Measurements from ENCODE around the gene RABAC1. TPM values are rescaled to one million over a fixed set of nuclear protein-coding genes. Genes with fewer than 3 reads are reported as not detected.
"Not testable (repeated sequence)": the region's sequence is repeated elsewhere in the genome, so short reads cannot be mapped to it uniquely, and the experiment has no call there.

The RABAC1 gene
- polyA plus RNA-seq, 1 experiment = 149 TPM

DNA sequence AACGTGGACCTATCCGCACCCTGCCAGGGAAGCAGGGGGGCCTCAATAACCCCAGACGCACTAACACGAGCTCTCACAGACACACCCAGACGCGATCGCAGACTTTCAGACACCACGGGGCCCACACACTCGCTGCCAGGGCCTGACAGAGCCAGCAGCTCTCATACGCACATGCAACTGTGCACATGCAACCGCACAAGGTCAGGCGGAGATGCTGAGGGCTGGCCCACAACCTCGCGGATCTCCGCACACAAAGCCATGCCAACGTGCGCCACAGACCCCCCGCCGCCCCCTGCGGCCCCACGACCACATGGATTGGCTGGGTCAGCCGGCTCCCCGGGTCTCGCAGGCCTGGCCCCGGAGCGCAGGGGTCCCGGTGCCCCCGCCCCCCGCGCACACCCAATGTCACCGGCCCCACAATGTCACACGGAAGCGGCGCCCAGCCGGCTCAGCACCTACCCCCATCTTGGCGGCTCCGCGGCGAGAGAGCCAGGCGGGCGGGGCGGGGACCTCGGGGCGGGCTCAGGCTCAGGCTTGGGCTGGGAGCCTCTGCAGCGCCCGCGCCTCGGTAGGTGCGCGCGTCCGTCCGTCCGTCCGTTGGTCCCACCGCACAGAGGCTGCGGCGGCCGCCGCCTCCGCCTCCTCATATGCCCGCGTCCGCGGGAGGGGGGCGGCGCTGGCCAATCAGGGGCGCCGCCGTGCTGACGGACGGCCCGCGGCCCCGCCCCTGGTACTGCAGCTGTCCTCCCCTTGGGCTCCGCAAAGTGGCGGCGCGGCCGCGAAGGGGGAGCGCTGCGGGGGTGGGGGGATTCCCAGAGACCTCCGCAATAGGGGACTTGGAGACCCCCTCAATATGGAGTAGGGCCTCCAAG lies 34.7 kb upstream of the RABAC1 start, which contains the start of gene ATP1A3:
TSS of gene ATP1A3 (minus strand) at position 619 of the 872 bp plus-strand sequence. CDS start at position 465, 154 bp downstream.
- no peak within 1 kb of the TSS for H3K27ac ChIP-seq (ENCODE audit: low read depth, low read length)
- TF ChIP-seq, protein P1, sequence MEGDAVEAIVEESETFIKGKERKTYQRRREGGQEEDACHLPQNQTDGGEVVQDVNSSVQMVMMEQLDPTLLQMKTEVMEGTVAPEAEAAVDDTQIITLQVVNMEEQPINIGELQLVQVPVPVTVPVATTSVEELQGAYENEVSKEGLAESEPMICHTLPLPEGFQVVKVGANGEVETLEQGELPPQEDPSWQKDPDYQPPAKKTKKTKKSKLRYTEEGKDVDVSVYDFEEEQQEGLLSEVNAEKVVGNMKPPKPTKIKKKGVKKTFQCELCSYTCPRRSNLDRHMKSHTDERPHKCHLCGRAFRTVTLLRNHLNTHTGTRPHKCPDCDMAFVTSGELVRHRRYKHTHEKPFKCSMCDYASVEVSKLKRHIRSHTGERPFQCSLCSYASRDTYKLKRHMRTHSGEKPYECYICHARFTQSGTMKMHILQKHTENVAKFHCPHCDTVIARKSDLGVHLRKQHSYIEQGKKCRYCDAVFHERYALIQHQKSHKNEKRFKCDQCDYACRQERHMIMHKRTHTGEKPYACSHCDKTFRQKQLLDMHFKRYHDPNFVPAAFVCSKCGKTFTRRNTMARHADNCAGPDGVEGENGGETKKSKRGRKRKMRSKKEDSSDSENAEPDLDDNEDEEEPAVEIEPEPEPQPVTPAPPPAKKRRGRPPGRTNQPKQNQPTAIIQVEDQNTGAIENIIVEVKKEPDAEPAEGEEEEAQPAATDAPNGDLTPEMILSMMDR (IDR thresholded peaks at IDR 0.05; ENCODE audit: low read depth, low read length) = no peak
- peak within 1 kb of the TSS; percentile 22; the same call in 1 of the 2 replicates for H3K4me3 ChIP-seq (ENCODE audit: low read depth, low read length)
- peaks cover 25% of the 10 kb centered on the region for H3K27me3 ChIP-seq (ENCODE audit: control insufficient read depth, insufficient read depth, low read length)
- POLR2A ChIA-PET = no interaction called here
- no peaks in the 10 kb centered on the region for H3K9me3 ChIP-seq (ENCODE audit: control insufficient read depth, insufficient read depth, low read length)
- CTCF ChIA-PET = no interaction called here
- no peak for DNase-seq (ENCODE audit: low read depth, low spot score)

- DNase-seq (ENCODE audit: low read depth, low spot score); H3K4me3 ChIP-seq (ENCODE audit: low read depth, low read length); POLR2A ChIA-PET; H3K27ac ChIP-seq (ENCODE audit: low read depth, low read length); H3K9me3 ChIP-seq (ENCODE audit: control insufficient read depth, insufficient read depth, low read length): not testable (repeated sequence)
- H3K27me3 ChIP-seq (ENCODE audit: control insufficient read depth, insufficient read depth, low read length) = peaks cover 19% of the 10 kb centered on the region
- CTCF ChIA-PET = interaction anchor here (1.6 kb wide), 1 partner anchor 43 kb away, joined by 5 read pairs; no protein-coding TSS in a partner anchor
Measured at GRCh38 chr19:41991925-41992569, 32.9 kb upstream of the RABAC1 start.

- H3K27me3 ChIP-seq (ENCODE audit: control insufficient read depth, insufficient read depth, low read length) = peaks cover 17% of the 10 kb centered on the region
- POLR2A ChIA-PET = no interaction called here
- TF ChIP-seq, protein P1 (IDR thresholded peaks at IDR 0.05; ENCODE audit: low read depth, low read length) = no peak
- CTCF ChIA-PET = interaction anchor here (1.6 kb wide), 1 partner anchor 44 kb away, joined by 5 read pairs; no protein-coding TSS in a partner anchor
- no peak overlapping the region for H3K4me3 ChIP-seq (ENCODE audit: low read depth, low read length)
- DNase-seq (ENCODE audit: low read depth, low spot score) = no peak
- H3K27ac ChIP-seq (ENCODE audit: low read depth, low read length) = no peak overlapping the region
- no peaks in the 10 kb centered on the region; the same call in 1 of the 2 replicates for H3K9me3 ChIP-seq (ENCODE audit: control insufficient read depth, insufficient read depth, low read length)
Measured at GRCh38 chr19:41991025-41991424, 31.9 kb upstream of the RABAC1 start.

GRCh38 chr19:41990615-41991014 lies 31.5 kb upstream of the RABAC1 start:
- Histone ChIP-seq H3K27ac (ENCODE audit: low read depth, low read length) (no peak overlapping the region), H3K27me3 (ENCODE audit: control insufficient read depth, insufficient read depth, low read length) (peaks cover 20% of the 10 kb centered on the region), H3K4me3 (ENCODE audit: low read depth, low read length) (no peak overlapping the region), H3K9me3 (ENCODE audit: control insufficient read depth, insufficient read depth, low read length) (no peaks in the 10 kb centered on the region; the same call in 1 of the 2 replicates)
- DNase-seq (ENCODE audit: low read depth, low spot score) = no peak
- TF ChIP-seq, protein P1 (IDR thresholded peaks at IDR 0.05; ENCODE audit: low read depth, low read length) = no peak
- ChIA-PET CTCF (no interaction called here), POLR2A (no interaction called here)

DNA sequence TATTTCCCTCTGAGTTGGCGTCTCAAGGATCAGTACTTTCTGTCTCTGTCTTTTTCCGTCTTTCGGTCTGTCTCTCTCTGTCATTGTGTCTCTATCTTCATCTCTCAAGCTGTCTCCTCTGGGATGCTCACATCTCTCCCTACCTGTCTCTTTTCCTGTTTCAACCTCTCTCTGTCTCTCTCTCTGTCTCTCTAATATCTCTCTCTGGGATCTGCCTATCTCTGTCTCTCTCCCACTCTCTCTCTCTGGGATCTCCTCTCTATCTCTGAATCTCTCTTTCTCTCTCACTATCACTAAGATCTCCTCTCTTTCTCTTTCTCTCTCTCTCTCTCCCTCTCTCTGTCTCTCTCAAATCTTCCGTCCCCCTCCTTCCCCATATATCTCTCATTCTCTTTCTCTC lies 30.9 kb upstream of the RABAC1 start:
- no peak for DNase-seq (ENCODE audit: low read depth, low spot score)
- ChIA-PET POLR2A (no interaction called here), CTCF (no interaction called here)
- Histone ChIP-seq H3K4me3 (ENCODE audit: low read depth, low read length) (no peak overlapping the region), H3K27ac (ENCODE audit: low read depth, low read length) (no peak overlapping the region), H3K9me3 (ENCODE audit: control insufficient read depth, insufficient read depth, low read length) (no peaks in the 10 kb centered on the region; the same call in 1 of the 2 replicates), H3K27me3 (ENCODE audit: control insufficient read depth, insufficient read depth, low read length) (peaks cover 16% of the 10 kb centered on the region)
- TF ChIP-seq, protein P1 (IDR thresholded peaks at IDR 0.05; ENCODE audit: low read depth, low read length) = no peak

Measured in AG04450 (cell line).